SKM-1 treated with dmso at 0.1 percent for 144 hours (cell line): Measurements from ENCODE around the gene CTXN2.

Source experiments
- DNase-seq: peaks from one replicate; lab custom pipeline; 2025; ENCODE audit not compliant: unreplicated experiment; lab: John Stamatoyannopoulos, UW

The CTXN2 gene

GRCh38 chr15:48221885-48222284, 30.4 kb downstream of the CTXN2 start:
- DNase-seq: no peak

DNA sequence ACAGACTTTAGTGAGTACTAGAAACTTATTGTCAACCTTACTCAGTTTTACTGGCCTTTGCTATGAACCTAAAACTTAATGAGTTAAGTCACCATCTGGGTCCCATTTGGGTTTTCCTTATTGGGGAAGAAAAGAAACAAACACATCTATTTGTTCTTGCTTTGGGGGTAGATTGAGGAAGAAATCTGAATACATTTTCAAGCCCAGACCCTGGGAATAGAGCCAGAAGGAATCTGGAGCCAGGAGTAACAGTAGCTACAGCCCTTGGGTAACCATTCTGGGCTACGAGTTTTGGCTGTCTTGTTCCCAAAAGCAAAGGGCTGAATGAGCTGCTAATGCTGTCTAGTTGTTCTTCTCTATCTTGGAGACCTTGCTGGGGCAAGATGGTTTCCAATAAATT, 31.2 kb downstream of the CTXN2 start:
- no peak for DNase-seq

DNA sequence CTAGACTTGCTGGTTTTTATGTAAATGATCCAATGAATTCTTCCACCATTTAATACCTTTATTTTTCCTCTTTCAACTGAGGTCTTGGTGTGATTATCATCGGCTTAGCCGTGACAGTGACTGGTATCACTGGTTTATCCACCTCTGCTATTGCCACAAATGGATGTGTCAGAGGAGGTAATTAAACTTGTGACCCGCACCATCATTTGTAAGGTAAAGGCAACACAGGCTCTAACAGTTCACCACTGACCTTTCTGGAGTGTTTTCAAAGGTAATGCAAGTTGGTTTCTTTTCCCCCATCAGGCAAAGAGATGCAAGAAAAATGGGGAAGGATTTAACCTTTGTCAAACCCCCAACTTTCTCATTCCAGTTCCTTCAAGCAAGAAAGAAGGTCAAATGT, 34.3 kb downstream of the CTXN2 start:
- no peak for DNase-seq

DNA sequence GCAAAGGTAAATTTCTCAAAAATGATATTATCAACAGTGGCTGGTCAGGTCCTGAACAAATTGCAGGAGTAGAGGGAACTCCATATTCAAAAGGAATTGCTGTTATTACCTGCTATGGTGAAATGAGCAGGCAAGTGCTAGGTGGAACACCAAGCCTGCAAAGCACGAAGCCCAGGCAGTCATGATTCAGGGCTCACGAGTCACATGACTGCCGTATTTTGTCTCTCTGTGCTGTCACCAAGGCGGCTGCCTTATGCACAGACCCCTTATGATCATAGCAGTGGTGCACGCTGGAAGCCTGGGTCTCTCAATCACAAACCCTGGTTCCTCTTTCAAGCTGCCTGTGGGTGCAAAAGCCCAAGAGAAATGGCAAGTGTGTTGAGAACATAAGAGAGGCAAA, 39.0 kb downstream of the CTXN2 start:
- DNase-seq: no peak

- DNase-seq: no peak
Observed at GRCh38 chr15:48233246-48233645, 41.8 kb downstream of the CTXN2 start.

GRCh38 chr15:48239334-48239733, 47.9 kb downstream of the CTXN2 start:
- DNase-seq: no peak

- no peak for DNase-seq
Observed at GRCh38 chr15:48242015-48242414, 50.5 kb downstream of the CTXN2 start.

- no peak for DNase-seq
Observed at GRCh38 chr15:48242535-48242934, 51.1 kb downstream of the CTXN2 start.

- DNase-seq: no peak
Observed at GRCh38 chr15:48244921-48245320, 53.5 kb downstream of the CTXN2 start.

- no peak for DNase-seq
Observed at GRCh38 chr15:48248414-48248813, 56.9 kb downstream of the CTXN2 start.

DNA sequence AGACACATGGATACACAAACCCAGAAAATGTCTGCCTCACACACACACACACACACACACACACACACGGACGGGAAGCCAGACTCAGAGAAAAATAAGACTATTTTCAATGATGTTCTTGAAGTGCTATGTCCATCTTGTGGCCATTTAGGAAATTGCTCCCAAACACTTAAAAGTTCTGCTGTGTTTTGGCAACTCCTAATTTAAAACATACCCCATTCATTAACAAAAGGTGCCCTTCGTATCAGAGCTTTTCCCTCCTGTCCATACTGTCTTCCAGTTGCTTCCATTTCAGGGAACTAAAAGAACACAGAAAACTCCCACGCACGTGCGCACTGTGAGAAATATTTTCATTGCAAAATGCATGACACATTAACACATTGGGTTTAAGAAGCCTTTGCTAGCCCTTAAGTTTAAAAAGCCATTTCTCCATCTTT, 59.2 kb downstream of the CTXN2 start:
- peak; percentile 49 for DNase-seq

GRCh38 chr15:48253172-48253571, 61.7 kb downstream of the CTXN2 start:
- no peak for DNase-seq
